Lung (tissue), 12 donors: ENCODE measurements around the gene PIGN. TPM values are rescaled to one million over a fixed set of nuclear protein-coding genes. Genes with fewer than 3 reads are reported as not detected.

Experiments used
- ATAC-seq: fragments of 200-7000 bp; cut with Tn5 transposase; one replicate; pipeline ENCODE4 v1.9.1; 2020; ENCODE audit warnings: moderate number of reproducible peaks; ENCODE audit not compliant: insufficient read depth, low FRiP score
- DNase-seq, 3 donors: peaks; one replicate each; pipeline ENCODE4 v3.0.0-alpha.2; 2013 to 2017
- H3K27ac ChIP-seq, 2 donors: one replicate each; pipeline ENCODE4 v1.5.1; 2013; ENCODE audit warnings: mild to moderate bottlenecking in 2 of 2, moderate library complexity in 2 of 2, control low read depth in 1 of 2, inconsistent platforms in 1 of 2, low read depth in 1 of 2, low read length in 1 of 2
- H3K27me3 ChIP-seq, 3 donors: one replicate each; pipeline ENCODE4 v1.5.1; 2013; ENCODE audit warnings: low read length in 2 of 3; ENCODE audit not compliant: control insufficient read depth in 3 of 3, insufficient read depth in 3 of 3
- H3K36me3 ChIP-seq, 4 donors: one replicate each; pipeline ENCODE4 v1.5.1; 2013; ENCODE audit warnings: low read length in 4 of 4, mild to moderate bottlenecking in 1 of 4, moderate library complexity in 1 of 4; ENCODE audit not compliant: control insufficient read depth in 4 of 4, insufficient read depth in 4 of 4
- H3K4me1 ChIP-seq, 5 donors: one replicate each; pipeline ENCODE4 v1.5.1; 2013; ENCODE audit warnings: low read length in 5 of 5, mild to moderate bottlenecking in 2 of 5, moderate library complexity in 1 of 5; ENCODE audit not compliant: control insufficient read depth in 5 of 5, insufficient read depth in 5 of 5
- H3K4me3 ChIP-seq: one replicate; pipeline ENCODE4 v1.5.1; 2013; ENCODE audit warnings: mild to moderate bottlenecking, control low read depth, moderate library complexity
- H3K9ac ChIP-seq, 2 donors: one replicate each; pipeline ENCODE4 v1.5.1; 2013; ENCODE audit warnings: low read length in 2 of 2, control low read depth in 1 of 2; ENCODE audit not compliant: insufficient read depth in 1 of 2
- H3K9me3 ChIP-seq, 4 donors: one replicate each; pipeline ENCODE4 v1.5.1; 2013; ENCODE audit warnings: low read length in 3 of 4, mild to moderate bottlenecking in 1 of 4, moderate library complexity in 1 of 4; ENCODE audit not compliant: control insufficient read depth in 4 of 4, insufficient read depth in 3 of 4
- CTCF ChIP-seq: IDR thresholded peaks from 2 replicates; pipeline ENCODE4 v1.5.1; 2012; ENCODE audit warnings: mild to moderate bottlenecking; ENCODE audit errors: control extremely low read depth, extremely low read depth
- WGBS, 2 donors: extraction: QIAGEN DNeasy Blood & Tissue Kit; methylation state at CpG; one replicate each; pipeline ENCODE4 v1.1.7; 2013; 5-methylcytosine and 5-hydroxymethylcytosine counted together
- polyA plus RNA-seq, 2 donors: library from polyadenylated mRNA; stranded (reverse); fragments of 200-250 nt; gene quantifications; one replicate each; pipeline ENCODE4 v1.2.1, GENCODE V29; 2013
- total RNA-seq, 2 donors: library from RNA; depleted of rRNA in 1 of 2; stranded (reverse); fragments of >200 nt in 1 of 2; gene quantifications; one replicate each; pipeline ENCODE4 v1.2.1, GENCODE V29; 2014 to 2021
- donor health status: control.
- donor health status: control.
- donor health status: Bipolar disorder and iron deficiency.
- donor health status: healthy.
- donor health status: DM: yes; HTN: yes; CAD: no.

Gene PIGN
- total and polyA plus RNA-seq, 4 donors = 5.7 to 62.5 (median 16.3) TPM

- H3K27me3 ChIP-seq = no peaks in the 10 kb centered on the region
Observed at GRCh38 chr18:62080172-62080900, 106.5 kb downstream of the PIGN start.

GRCh38 chr18:62073461-62074281, 113.2 kb downstream of the PIGN start:
- H3K9ac ChIP-seq = no peak overlapping the region
- no peak for TF ChIP-seq CTCF

More at GRCh38 chr18:62080172-62080900, 106.5 kb downstream of the PIGN start:
- WGBS, 2 donors = 83 to 92% methylated on average over 5 of the region's 5 CpGs
- ATAC-seq = no peak
- H3K4me1 ChIP-seq = peaks cover 0 to 3% (median 0%) of the 10 kb centered on the region in 5 donors
- H3K9ac ChIP-seq = no peak overlapping the region
- no peaks in the 10 kb centered on the region for H3K9me3 ChIP-seq
- H3K36me3 ChIP-seq = peaks cover 0 to 6% (median 0%) of the 10 kb centered on the region in 4 donors
- DNase-seq = no peak
- H3K27ac ChIP-seq = no peak overlapping the region
- H3K4me3 ChIP-seq = no peak overlapping the region
- no peak for TF ChIP-seq CTCF

GRCh38 chr18:62072370-62072769, 114.5 kb downstream of the PIGN start:
- no peak for ATAC-seq

More at GRCh38 chr18:62073461-62074281, 113.2 kb downstream of the PIGN start:
- peaks cover 0 to 2% (median 0%) of the 10 kb centered on the region in 4 donors for H3K36me3 ChIP-seq
- H3K4me1 ChIP-seq = peaks cover 0 to 8% (median 0%) of the 10 kb centered on the region in 5 donors
- DNase-seq (no peak), ATAC-seq (no peak)
- H3K27ac ChIP-seq = no peak overlapping the region
- no peak overlapping the region for H3K4me3 ChIP-seq
- no peaks in the 10 kb centered on the region for H3K9me3 ChIP-seq
- H3K27me3 ChIP-seq = no peaks in the 10 kb centered on the region
- 99 to 100% methylated on average over 2 of the region's 2 CpGs for WGBS, 2 donors

More at GRCh38 chr18:62072370-62072769, 114.5 kb downstream of the PIGN start:
- Histone ChIP-seq H3K9me3 (no peaks in the 10 kb centered on the region), H3K36me3 (peaks cover 0 to 3% (median under 1%) of the 10 kb centered on the region in 4 donors), H3K4me1 (peaks cover 0 to 8% (median 0%) of the 10 kb centered on the region in 5 donors), H3K27me3 (no peaks in the 10 kb centered on the region), H3K4me3 (no peak overlapping the region), H3K27ac (no peak overlapping the region), H3K9ac (no peak overlapping the region)
- no peak for TF ChIP-seq CTCF
- DNase-seq = no peak
